GM18907 (cell line): Measurements from ENCODE around the gene FYB1.
"Not testable (repeated sequence)": the region's sequence is repeated elsewhere in the genome, so short reads cannot be mapped to it uniquely, and the experiment has no call there.

Source experiments
- ATAC-seq: cut with Tn5 transposase; IDR thresholded peaks from one replicate; pipeline ENCODE4 v1.9.1; 2021; ENCODE audit warnings: mild to moderate bottlenecking, moderate library complexity; ENCODE audit not compliant: unreplicated experiment

Gene FYB1, protein sequence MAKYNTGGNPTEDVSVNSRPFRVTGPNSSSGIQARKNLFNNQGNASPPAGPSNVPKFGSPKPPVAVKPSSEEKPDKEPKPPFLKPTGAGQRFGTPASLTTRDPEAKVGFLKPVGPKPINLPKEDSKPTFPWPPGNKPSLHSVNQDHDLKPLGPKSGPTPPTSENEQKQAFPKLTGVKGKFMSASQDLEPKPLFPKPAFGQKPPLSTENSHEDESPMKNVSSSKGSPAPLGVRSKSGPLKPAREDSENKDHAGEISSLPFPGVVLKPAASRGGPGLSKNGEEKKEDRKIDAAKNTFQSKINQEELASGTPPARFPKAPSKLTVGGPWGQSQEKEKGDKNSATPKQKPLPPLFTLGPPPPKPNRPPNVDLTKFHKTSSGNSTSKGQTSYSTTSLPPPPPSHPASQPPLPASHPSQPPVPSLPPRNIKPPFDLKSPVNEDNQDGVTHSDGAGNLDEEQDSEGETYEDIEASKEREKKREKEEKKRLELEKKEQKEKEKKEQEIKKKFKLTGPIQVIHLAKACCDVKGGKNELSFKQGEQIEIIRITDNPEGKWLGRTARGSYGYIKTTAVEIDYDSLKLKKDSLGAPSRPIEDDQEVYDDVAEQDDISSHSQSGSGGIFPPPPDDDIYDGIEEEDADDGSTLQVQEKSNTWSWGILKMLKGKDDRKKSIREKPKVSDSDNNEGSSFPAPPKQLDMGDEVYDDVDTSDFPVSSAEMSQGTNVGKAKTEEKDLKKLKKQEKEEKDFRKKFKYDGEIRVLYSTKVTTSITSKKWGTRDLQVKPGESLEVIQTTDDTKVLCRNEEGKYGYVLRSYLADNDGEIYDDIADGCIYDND

GRCh38 chr5:39219437-39219836 lies at the start of gene FYB1:
Gene FYB1, minus strand, starts transcription at chr5:39219563. Its CDS starts 16,603 bp downstream, at chr5:39202960.
- no peak for ATAC-seq

DNA sequence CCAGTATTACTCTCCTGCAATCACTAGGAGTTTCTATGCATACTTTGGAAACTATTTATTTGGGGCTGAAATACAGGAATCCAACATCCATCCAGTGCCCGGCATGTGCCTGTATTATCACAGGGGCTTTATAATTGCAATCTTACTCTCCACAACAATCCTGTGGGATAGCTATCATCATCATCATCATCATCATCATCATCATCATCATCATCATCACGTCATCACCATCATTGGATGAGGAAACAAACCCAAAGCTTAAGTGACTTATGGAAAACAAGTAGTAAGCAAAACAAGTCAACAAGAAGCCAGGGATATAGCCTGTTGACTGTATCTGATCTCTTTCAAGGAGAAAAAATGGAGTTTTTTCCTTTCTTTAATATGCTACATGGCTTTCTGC lies 47.8 kb upstream of the FYB1 start:
- ATAC-seq: no peak

DNA sequence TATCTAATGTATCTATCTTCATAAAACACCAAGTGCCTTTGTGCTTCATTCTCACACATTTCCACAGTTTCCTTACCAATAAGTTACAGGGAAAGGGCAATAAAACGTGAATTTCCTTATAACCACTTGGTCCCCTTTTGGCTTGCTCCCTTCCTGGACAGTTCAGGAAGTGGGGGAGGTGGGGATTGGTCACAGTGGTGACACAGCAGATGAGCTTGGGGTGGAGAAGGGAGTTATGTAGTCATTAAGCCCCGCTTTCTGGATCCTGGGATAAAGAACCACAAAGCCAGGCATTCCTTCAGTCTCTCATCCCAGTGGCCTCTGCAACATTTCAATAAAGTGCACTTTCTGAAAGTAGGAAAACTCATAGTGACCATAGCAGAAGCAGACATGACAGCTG lies 47.1 kb upstream of the FYB1 start:
- ATAC-seq: no peak

- peak; percentile 96 for ATAC-seq
Measured at GRCh38 chr5:39264528-39264927, 45.2 kb upstream of the FYB1 start.

GRCh38 chr5:39262981-39263380 lies 43.6 kb upstream of the FYB1 start:
- ATAC-seq: no peak

GRCh38 chr5:39260095-39260494 lies 40.7 kb upstream of the FYB1 start:
- no peak for ATAC-seq

DNA sequence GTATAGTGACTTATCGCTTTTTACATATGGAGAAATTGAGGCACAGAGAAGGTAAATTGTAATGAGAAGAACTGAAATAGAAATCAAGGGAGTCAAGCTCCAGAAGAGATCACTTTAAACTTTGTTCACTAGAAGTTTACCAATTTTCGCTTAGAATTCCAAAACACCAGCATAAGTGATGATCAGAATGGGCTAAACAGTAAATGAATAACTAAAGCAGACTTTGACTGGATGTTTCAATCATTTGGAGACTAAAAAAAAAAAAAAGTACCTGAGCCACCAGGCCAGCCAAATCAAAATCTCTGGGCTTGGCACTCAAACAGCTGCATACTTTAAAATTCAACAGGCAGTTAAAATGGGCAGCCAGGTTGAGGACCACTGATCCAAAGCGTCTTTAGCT lies 38.2 kb upstream of the FYB1 start:
- ATAC-seq: no peak

DNA sequence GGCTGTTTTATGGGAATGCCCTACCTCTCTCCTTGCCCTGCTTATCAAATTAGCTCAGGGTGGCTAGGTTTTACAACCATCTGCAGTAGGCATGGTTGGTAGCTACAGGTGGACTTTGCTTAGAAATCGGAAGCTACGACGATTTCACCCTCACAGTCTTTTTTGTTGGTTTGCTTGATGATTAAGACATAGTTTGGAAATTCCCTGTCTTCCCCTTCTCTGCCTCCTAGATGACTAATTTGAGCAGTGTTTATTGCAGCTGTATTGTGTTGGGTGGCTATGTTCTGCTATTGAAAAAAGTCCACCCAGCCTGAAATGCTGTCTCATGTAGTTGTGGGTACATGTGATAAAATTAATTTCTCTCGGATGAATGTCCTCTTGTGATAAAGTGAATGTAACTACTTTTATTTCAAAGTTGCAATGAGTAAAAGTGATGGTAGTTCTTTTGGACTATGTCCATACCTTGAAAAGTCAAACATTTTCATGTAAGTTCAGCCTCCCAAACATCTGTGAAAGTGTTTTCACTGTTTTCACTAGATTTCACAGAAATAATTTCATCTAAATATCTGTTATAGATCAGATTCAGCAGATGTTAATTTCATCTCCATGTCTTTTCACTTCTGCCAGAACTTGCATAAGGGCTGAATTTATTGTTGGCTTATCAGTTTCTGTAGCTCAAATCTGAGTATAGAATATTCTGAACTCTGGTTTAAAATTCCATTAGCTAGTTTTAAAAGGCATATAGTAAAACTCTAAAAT lies 37.3 kb upstream of the FYB1 start:
- ATAC-seq: peak; percentile 76

DNA sequence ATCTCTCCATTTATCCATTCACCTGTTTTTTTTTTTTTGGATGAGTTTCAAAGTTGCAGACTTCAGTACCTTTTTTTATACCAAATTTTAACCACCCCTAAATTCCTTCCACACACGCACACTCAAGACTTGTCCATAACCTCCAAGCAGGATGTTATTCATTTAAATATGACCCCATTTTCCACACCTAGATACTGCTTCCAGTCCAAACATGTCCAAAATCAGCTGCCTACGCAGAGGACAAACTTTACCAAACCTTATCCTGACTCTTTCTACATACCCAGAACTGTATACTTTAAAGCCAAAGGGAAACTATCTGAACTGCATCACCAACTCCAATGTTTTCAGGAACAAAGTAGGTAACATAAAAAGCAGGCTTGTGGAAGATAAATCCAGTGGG lies 36.0 kb upstream of the FYB1 start:
- ATAC-seq: no peak

DNA sequence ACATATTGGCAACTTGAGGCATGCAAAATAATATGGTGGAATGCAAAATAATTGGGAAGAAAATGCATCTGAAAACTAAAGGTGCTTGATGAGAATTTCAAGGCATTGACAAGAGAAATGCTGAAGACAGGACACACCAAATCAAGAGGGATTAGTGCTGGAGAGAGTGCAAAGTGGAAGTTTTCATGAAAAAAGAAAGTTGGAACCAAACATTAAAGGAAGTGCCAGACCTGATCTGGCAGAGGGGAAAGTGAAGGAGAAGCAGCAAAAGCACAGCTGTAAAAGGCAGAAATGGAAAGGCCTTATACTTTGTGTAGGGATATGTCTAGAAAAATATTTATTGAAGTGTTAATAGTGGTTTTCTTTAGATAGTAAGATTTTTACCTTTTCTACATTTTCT lies 35.3 kb upstream of the FYB1 start:
- no peak for ATAC-seq

DNA sequence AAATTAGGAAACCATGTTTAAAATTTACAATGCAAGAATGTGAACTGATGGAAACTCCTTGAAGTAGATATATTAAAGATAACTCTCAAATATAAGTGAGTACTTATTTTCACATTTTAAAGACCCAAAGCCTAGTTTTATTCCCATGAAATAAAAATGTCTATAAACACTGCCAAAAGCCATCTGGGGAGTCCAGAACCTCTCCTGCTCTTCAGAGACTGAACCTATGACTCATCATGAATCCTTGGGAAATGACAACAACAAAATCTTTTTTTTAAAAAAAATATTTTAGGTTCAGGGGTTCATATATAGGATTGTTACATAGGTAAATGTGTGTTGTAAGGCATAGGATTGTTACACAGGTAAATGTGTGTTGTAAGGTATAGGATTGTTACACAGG lies 33.8 kb upstream of the FYB1 start:
- no peak for ATAC-seq

DNA sequence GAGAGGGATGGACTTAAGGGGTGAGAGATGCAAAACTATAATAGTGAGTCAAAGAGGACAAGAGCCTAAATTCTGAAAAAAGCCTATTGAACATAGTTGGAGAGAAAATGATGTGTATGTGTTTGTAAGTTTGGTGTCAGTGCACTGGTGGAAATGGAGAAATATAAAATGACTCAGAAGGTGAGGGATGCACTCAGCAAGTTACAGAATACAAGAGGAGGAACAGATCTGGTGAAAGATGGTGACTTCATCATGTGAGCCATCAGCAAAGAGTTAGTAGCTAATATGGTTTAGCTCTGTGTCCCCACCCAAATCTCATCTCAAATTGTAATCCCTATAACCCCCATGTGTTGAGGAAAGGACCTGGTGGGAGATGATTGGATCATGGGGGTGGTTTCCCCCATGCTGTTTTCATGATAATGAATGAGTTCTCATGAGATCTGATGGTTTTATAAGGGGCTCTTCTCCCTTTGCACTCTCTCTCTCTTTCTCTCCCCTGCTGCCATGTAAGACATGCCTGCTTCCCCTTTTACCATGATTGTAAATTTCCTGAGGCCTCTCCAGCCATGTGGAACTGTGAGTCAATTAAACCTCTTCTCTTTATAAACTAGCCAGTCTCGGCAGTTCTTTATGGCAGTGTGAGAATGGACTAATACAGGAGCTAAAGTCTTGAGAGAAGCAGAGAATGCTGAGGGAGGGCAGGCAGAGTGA lies 30.4 kb upstream of the FYB1 start:
- ATAC-seq: no peak

DNA sequence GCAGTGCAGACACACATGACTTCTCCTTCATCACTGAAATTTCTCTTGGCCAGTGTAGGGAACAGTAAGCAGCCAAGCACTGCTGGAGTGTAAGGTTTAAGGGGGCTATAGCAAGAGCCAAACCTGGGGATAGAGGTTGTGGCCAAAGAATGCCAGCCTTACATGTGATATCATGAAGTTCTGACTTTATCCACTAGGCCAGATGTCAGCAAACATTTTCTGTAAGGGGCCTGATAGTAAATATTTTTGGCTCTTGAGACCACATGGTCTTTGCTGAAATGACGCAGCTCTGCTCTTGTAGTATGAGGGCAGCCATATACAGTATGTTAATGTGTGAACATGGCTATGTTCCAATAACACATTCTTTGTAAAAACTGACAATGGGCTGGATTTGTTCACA lies 29.7 kb upstream of the FYB1 start:
- ATAC-seq: no peak

DNA sequence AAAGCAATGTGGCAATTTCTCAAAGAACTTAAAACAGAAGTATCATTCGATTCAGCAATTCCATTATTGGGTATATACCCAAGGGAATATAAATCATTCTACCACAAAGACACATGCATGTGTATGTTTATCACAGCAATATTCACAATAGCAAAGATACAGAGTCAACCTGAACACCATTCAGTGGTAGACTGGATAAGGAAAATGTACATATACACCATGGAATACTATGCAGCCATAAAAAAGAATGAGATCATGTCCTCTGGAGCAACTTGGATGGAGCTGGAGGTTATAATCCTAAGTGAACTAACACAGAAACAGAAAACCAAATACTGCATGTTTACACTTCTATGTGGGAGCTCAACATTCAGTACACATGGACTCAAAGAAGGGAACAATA lies 21.4 kb upstream of the FYB1 start:
- ATAC-seq: no peak

GRCh38 chr5:39238366-39239105 lies 19.2 kb upstream of the FYB1 start:
- no peak for ATAC-seq

DNA sequence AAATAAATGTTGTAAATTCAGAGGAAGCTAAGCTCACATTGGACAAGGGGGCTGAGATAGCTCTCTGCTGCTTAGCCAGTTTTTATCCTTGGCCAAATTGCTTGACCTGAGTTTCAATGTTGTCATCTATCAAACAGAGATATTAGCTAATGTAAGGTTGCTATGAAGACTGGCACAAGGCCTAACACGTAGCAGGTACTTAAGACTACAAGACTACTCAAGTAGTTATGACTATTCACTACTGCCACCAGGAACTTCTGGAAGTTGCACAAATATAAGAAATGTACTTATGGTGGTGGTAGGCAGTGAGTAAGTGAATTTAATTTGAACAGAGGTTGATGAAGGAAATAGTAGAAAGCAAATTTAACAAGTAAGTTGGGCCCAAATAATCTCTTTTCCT lies 17.4 kb upstream of the FYB1 start:
- ATAC-seq: no peak

GRCh38 chr5:39235648-39236047 lies 16.3 kb upstream of the FYB1 start:
- ATAC-seq: no peak

GRCh38 chr5:39234494-39234893 lies 15.1 kb upstream of the FYB1 start:
- not testable (repeated sequence) for ATAC-seq

DNA sequence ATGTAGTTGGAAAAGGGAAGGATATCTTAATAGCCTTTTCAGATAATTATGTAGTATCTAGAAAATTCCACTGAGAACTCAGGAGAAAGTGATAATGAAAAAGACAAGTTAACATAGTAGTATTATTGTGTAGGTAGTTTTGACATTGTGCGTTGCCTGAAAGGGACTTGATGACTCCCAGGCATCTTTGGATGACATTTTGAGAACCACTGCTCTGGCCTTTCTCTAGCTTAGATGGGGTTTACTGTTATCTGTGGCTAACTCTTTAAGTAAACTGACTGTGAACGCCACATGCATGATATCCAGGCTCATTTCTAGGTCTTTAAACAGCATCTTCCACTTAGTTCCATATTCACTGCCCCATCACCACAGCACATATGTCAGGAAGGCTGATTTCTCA lies 14.4 kb upstream of the FYB1 start:
- ATAC-seq: no peak
